Neural cell (in vitro differentiated cells): ENCODE measurements around the gene RNF113B. TPM values are rescaled to one million over a fixed set of nuclear protein-coding genes. Genes with fewer than 3 reads are reported as not detected.

Source experiments
- H2AFZ ChIP-seq: fragments of 200-600, 300-800 bp; sonication (generic), shearing (Covaris generic); 2 replicates; pipeline ENCODE4 v1.6.0; 2014; ENCODE audit warnings: low read depth, mild to moderate bottlenecking, antibody characterized with exemption, low read length, moderate library complexity
- H3F3A ChIP-seq: fragments of 200-600 bp; shearing (Covaris generic); 2 replicates; pipeline ENCODE4 v1.6.1; 2016; ENCODE audit warnings: mild to moderate bottlenecking, moderate library complexity, mixed read lengths, antibody characterized with exemption, low read length; ENCODE audit not compliant: insufficient read depth, poor library complexity, severe bottlenecking
- H3K27ac ChIP-seq: fragments of 200-600, 300-800 bp; sonication (generic), shearing (Covaris generic); 2 replicates; pipeline ENCODE4 v1.5.1; 2014; ENCODE audit warnings: mild to moderate bottlenecking, low read length, moderate library complexity
- H3K27me3 ChIP-seq: fragments of 300-800, 200-600 bp; sonication (generic), shearing (Covaris generic); 2 replicates; pipeline ENCODE4 v1.6.0; 2014; ENCODE audit warnings: mild to moderate bottlenecking, low read depth, low read length, moderate library complexity; ENCODE audit not compliant: insufficient read depth
- H3K36me3 ChIP-seq: fragments of 300-800, 200-600 bp; sonication (generic), shearing (Covaris generic); 2 replicates; pipeline ENCODE4 v1.5.1; 2014; ENCODE audit warnings: mild to moderate bottlenecking, antibody characterized with exemption, low read length, moderate library complexity; ENCODE audit not compliant: insufficient read depth
- H3K4me2 ChIP-seq: fragments of 300-800, 200-600 bp; sonication (generic), shearing (Covaris generic); 2 replicates; pipeline ENCODE4 v1.6.0; 2014; ENCODE audit warnings: mild to moderate bottlenecking, low read length
- H3K4me3 ChIP-seq: fragments of 300-800, 200-600 bp; sonication (generic), shearing (Covaris generic); 2 replicates; pipeline ENCODE4 v1.5.1; 2014; ENCODE audit warnings: mild to moderate bottlenecking, low read length, moderate library complexity
- H3K79me2 ChIP-seq: fragments of 200-600 bp; shearing (Covaris generic); replicated peaks from 2 replicates; pipeline ENCODE4 v1.6.0; 2014; ENCODE audit warnings: mild to moderate bottlenecking, low read length, moderate library complexity; ENCODE audit not compliant: insufficient read depth
- H3K9ac ChIP-seq: fragments of 300-800, 200-600 bp; sonication (generic), shearing (Covaris generic); 2 replicates; pipeline ENCODE4 v1.6.1; 2016; ENCODE audit warnings: mild to moderate bottlenecking, low read length, mixed read lengths
- H3K9me2 ChIP-seq: fragments of 200-600 bp; shearing (Covaris generic); 2 replicates; pipeline ENCODE4 v1.6.1; 2016; ENCODE audit warnings: mild to moderate bottlenecking, low read length, mixed read lengths; ENCODE audit not compliant: insufficient read depth
- H3K9me3 ChIP-seq: fragments of 200-600, 300-800 bp; sonication (generic), shearing (Covaris generic); 2 replicates; pipeline ENCODE4 v1.6.1; 2016; ENCODE audit warnings: mild to moderate bottlenecking, mixed run types, low read length, moderate library complexity, mixed read lengths
- H4K20me1 ChIP-seq: fragments of 200-600 bp; shearing (Covaris generic); 2 replicates; pipeline ENCODE4 v1.6.1; 2016; ENCODE audit warnings: mild to moderate bottlenecking, mixed run types; ENCODE audit not compliant: insufficient read depth
- CTCF ChIP-seq: fragments of 450-650 bp; IDR thresholded peaks from 2 replicates; pipeline ENCODE4 v1.5.1; 2014; ENCODE audit warnings: antibody characterized with exemption, mild to moderate bottlenecking, moderate library complexity; ENCODE audit not compliant: poor library complexity, severe bottlenecking
- EP300 ChIP-seq: fragments of 450-650 bp; conservative IDR thresholded peaks from 2 replicates; pipeline ENCODE4 v1.6.1; 2014; ENCODE audit warnings: antibody characterized with exemption, mild to moderate bottlenecking, moderate library complexity; ENCODE audit not compliant: poor library complexity, severe bottlenecking
- EZH2 ChIP-seq: fragments of 200-600, 300-800 bp; shearing (Covaris generic), sonication (generic); IDR thresholded peaks from 2 replicates; pipeline ENCODE4 v1.6.1; 2014; ENCODE audit warnings: antibody characterized with exemption, low read length, borderline replicate concordance, mild to moderate bottlenecking; ENCODE audit not compliant: insufficient read depth, poor library complexity, severe bottlenecking
- MXI1 ChIP-seq: fragments of 450-650 bp; conservative IDR thresholded peaks from 2 replicates; pipeline ENCODE4 v1.6.1; 2014; ENCODE audit warnings: antibody characterized with exemption, mild to moderate bottlenecking; ENCODE audit not compliant: poor library complexity, severe bottlenecking
- POLR2AphosphoS5 ChIP-seq: IDR thresholded peaks from 2 replicates; pipeline ENCODE4 v1.6.1; 2012
- RAD21 ChIP-seq: fragments of 450-650 bp; conservative IDR thresholded peaks from 2 replicates; pipeline ENCODE4 v1.6.1; 2014; ENCODE audit warnings: antibody characterized with exemption, mild to moderate bottlenecking, moderate library complexity
- REST ChIP-seq: IDR thresholded peaks from 2 replicates; pipeline ENCODE4 v1.6.1; 2012; ENCODE audit warnings: borderline replicate concordance
- SMC3 ChIP-seq: fragments of 450-650 bp; conservative IDR thresholded peaks from 2 replicates; pipeline ENCODE4 v1.6.1; 2014; ENCODE audit warnings: antibody characterized with exemption, mild to moderate bottlenecking, moderate library complexity; ENCODE audit not compliant: poor library complexity
- TAF1 ChIP-seq: IDR thresholded peaks from 2 replicates; pipeline ENCODE4 v1.6.1; 2012; ENCODE audit warnings: low read depth
- polyA plus RNA-seq: library from polyadenylated mRNA; depleted of rRNA; stranded (reverse); fragments of >200 nt; gene quantifications from 2 replicates; pipeline ENCODE4 v1.2.3, GENCODE V29; 2014

The RNF113B gene
- polyA plus RNA-seq, 1 donor from 2014 or later = not detected

GRCh38 chr13:98172590-98173422 is 4.3 kb downstream of the RNF113B start:
- Histone ChIP-seq H4K20me1 (no peaks in the 10 kb centered on the region), H3K79me2 (peaks cover 63% of the 10 kb centered on the region), H3K27me3 (no peaks in the 10 kb centered on the region), H3K9me3 (no peaks in the 10 kb centered on the region), H3K9me2 (no peaks in the 10 kb centered on the region), H3K4me3 (no peak overlapping the region), H2AFZ (no peak overlapping the region), H3K27ac (no peak overlapping the region), H3F3A (no peaks in the 10 kb centered on the region), H3K36me3 (no peaks in the 10 kb centered on the region), H3K4me2 (no peak overlapping the region), H3K9ac (no peak overlapping the region)
- TF ChIP-seq CTCF (no peak), POLR2AphosphoS5 (no peak), EP300 (no peak), TAF1 (no peak), MXI1 (no peak), RAD21 (no peak), SMC3 (no peak), REST (no peak), EZH2 (no peak)

GRCh38 chr13:98171900-98172589 is 5.0 kb downstream of the RNF113B start:
- Histone ChIP-seq H3K4me3 (no peak overlapping the region), H3K9me3 (no peaks in the 10 kb centered on the region), H3K9ac (no peak overlapping the region), H3K4me2 (no peak overlapping the region), H4K20me1 (no peaks in the 10 kb centered on the region), H3K27me3 (no peaks in the 10 kb centered on the region), H3K79me2 (peaks cover 68% of the 10 kb centered on the region), H3K36me3 (no peaks in the 10 kb centered on the region), H2AFZ (no peak overlapping the region), H3F3A (no peaks in the 10 kb centered on the region), H3K9me2 (no peaks in the 10 kb centered on the region), H3K27ac (no peak overlapping the region)
- TF ChIP-seq REST (no peak), POLR2AphosphoS5 (no peak), EP300 (no peak), EZH2 (no peak), SMC3 (no peak), MXI1 (no peak), CTCF (no peak), TAF1 (no peak), RAD21 (no peak)
